OCI-LY3 (cell line): Measurements from ENCODE around the gene LTBP1.

Experiments used
- CTCF ChIP-seq: fragments of 200-600, 300-600 bp; sonication (generic); IDR thresholded peaks from 2 replicates; pipeline ENCODE4 v1.5.1; 2014; ENCODE audit warnings: antibody characterized with exemption, low read length, low read depth
- EZH2phosphoT487 ChIP-seq: fragments of 200-600 bp; shearing (Covaris generic); IDR thresholded peaks from 2 replicates; pipeline ENCODE4 v1.6.1; 2018; ENCODE audit warnings: antibody characterized with exemption, mixed run types, low read depth

- no peak for TF ChIP-seq CTCF
- no peak for TF ChIP-seq EZH2phosphoT487
Measured at GRCh38 chr2:33264766-33265165, 318.0 kb downstream of the LTBP1 start.
